HCT116 (cell line): ENCODE results near the gene VSIG4. TPM values are rescaled to one million over a fixed set of nuclear protein-coding genes. Genes with fewer than 3 reads are reported as not detected.

Experiments used
- ATF3 ChIP-seq: IDR thresholded peaks from 2 replicates; pipeline ENCODE4 v1.6.1; 2012
- EGR1 ChIP-seq: IDR thresholded peaks from 2 replicates; pipeline ENCODE4 v1.6.1; 2012; ENCODE audit warnings: low read depth
- POLR2A ChIP-seq: IDR thresholded peaks from 2 replicates; pipeline ENCODE4 v1.7.0; 2011; ENCODE audit warnings: borderline replicate concordance; ENCODE audit not compliant: insufficient read depth, insufficient read length; ENCODE audit errors: extremely low read depth
- POLR2AphosphoS5 ChIP-seq: IDR thresholded peaks from 2 replicates; pipeline ENCODE4 v1.6.1; 2011; ENCODE audit warnings: mild to moderate bottlenecking, low read depth, low read length, moderate library complexity
- RAD21 ChIP-seq: IDR thresholded peaks from 2 replicates; pipeline ENCODE4 v1.6.1; 2012; ENCODE audit warnings: low read depth, mild to moderate bottlenecking
- REST ChIP-seq: IDR thresholded peaks from 2 replicates; pipeline ENCODE4 v1.6.1; 2012; ENCODE audit warnings: low read depth
- SP1 ChIP-seq: IDR thresholded peaks from 2 replicates; pipeline ENCODE4 v1.6.1; 2012; ENCODE audit warnings: low read depth
- YY1 ChIP-seq: IDR thresholded peaks from 2 replicates; pipeline ENCODE4 v1.6.1; 2011; ENCODE audit warnings: low read length, low read depth, moderate library complexity, mild to moderate bottlenecking; ENCODE audit not compliant: insufficient replicate concordance; ENCODE audit errors: extremely low read depth
- ZFX ChIP-seq: fragments of 450-650 bp; IDR thresholded peaks from 2 replicates; pipeline ENCODE4 v1.6.1; 2017
- ZNF274 ChIP-seq: fragments of 200-500 bp; sonication (Bioruptor generic); IDR thresholded peaks from 2 replicates; pipeline ENCODE4 v1.6.1; 2014; ENCODE audit warnings: mild to moderate bottlenecking, low read depth, low read length, inconsistent platforms
- total RNA-seq: library from RNA; stranded (reverse); gene quantifications from one replicate; pipeline ENCODE4 v1.2.1, GENCODE V29; 2021; ENCODE audit not compliant: unreplicated experiment
- TF ChIP-seq, protein P1 (sequence below), 3 experiments: fragments of 200-600 bp in 1 of 3; sonication (generic) in 1 of 3; IDR thresholded peaks in 2 of 3; conservative IDR thresholded peaks in 1 of 3; 2 replicates each; pipeline ENCODE4 v1.5.1; 2012 to 2017; ENCODE audit warnings: low read depth in 2 of 3, low read length in 2 of 3, antibody characterized with exemption in 1 of 3, borderline replicate concordance in 1 of 3, control low read depth in 1 of 3, mild to moderate bottlenecking in 1 of 3, mixed read lengths in 1 of 3, mixed run types in 1 of 3, moderate library complexity in 1 of 3; ENCODE audit not compliant: insufficient read depth in 1 of 3

Gene VSIG4
- total RNA-seq, 1 experiment from 2014 or later = 0.59 TPM

DNA sequence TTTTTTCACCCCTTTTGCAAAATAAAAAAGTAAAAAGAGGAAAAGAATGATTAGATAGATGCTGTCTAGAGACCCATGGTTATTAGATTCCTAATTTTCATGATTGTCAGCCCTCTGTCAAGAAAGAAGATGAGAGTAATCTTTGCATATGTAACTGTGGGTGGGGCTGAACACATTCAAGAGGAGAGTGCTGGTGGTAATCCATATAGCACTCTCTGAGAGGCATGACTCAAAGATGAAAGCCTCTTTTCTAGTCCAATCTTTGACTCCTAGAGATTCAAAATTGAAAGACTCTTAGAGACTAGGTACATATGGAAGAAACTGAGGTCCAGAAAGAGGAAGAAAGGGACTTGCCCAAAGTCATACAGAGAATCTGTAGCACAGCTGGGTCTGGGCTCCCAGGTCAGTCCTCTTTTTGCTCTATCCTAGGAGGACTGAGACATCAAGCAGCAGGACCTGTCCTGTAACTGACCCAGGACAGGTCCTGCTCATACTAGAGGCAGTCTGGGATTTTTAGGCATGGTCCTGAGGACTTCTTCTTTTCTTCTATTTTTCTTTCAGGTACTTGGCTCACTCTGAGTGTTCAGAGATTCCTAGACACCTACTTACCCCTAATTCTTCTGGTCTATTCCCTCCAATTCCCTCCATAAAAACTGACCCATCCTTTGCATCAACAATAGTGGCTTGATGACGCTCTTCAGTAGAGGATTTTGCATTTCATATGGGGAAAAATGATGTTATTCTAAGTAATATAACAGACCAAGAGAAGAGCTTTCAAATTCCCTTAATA lies 23.8 kb downstream of the VSIG4 start (continued):
- TF ChIP-seq REST (no peak), ATF3 (no peak), ZNF274 (no peak), EGR1 (no peak), ZFX (no peak), POLR2A (no peak), POLR2AphosphoS5 (no peak), YY1 (no peak), SP1 (no peak), RAD21 (no peak)
- TF ChIP-seq, protein P1, sequence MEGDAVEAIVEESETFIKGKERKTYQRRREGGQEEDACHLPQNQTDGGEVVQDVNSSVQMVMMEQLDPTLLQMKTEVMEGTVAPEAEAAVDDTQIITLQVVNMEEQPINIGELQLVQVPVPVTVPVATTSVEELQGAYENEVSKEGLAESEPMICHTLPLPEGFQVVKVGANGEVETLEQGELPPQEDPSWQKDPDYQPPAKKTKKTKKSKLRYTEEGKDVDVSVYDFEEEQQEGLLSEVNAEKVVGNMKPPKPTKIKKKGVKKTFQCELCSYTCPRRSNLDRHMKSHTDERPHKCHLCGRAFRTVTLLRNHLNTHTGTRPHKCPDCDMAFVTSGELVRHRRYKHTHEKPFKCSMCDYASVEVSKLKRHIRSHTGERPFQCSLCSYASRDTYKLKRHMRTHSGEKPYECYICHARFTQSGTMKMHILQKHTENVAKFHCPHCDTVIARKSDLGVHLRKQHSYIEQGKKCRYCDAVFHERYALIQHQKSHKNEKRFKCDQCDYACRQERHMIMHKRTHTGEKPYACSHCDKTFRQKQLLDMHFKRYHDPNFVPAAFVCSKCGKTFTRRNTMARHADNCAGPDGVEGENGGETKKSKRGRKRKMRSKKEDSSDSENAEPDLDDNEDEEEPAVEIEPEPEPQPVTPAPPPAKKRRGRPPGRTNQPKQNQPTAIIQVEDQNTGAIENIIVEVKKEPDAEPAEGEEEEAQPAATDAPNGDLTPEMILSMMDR (IDR thresholded peaks at IDR 0.05 in 2 of 3, conservative IDR thresholded peaks at IDR 0.05 in 1 of 3; ENCODE audit: borderline replicate concordance in 1 of 3, insufficient read depth in 1 of 3, low read depth in 2 of 3, low read length in 2 of 3) = no peak
